Osteoblast (primary cell): ENCODE measurements around the gene FAM13A. TPM values are rescaled to one million over a fixed set of nuclear protein-coding genes. Genes with fewer than 3 reads are reported as not detected.

Experiments
- DNase-seq: peaks from one replicate; pipeline ENCODE4 v3.0.0; 2011; ENCODE audit warnings: low spot score, mixed read lengths; ENCODE audit not compliant: insufficient read length; ENCODE audit errors: missing footprints
- H2AFZ ChIP-seq: 2 replicates; pipeline ENCODE4 v1.6.0; 2011; ENCODE audit warnings: mild to moderate bottlenecking, low read length
- H3K27ac ChIP-seq: 2 replicates; pipeline ENCODE4 v1.5.1; 2011; ENCODE audit warnings: mild to moderate bottlenecking, low read depth, low read length, moderate library complexity
- H3K27me3 ChIP-seq: 2 replicates; pipeline ENCODE4 v1.6.0; 2012; ENCODE audit warnings: mild to moderate bottlenecking, control low read depth, inconsistent platforms, low read length, moderate library complexity; ENCODE audit not compliant: insufficient read depth
- H3K36me3 ChIP-seq: 2 replicates; pipeline ENCODE4 v1.5.1; 2011; ENCODE audit warnings: mild to moderate bottlenecking, low read length, control low read depth, moderate library complexity; ENCODE audit not compliant: insufficient read depth
- H3K4me1 ChIP-seq: 2 replicates; pipeline ENCODE4 v1.5.1; 2011; ENCODE audit warnings: mild to moderate bottlenecking, low read length, control low read depth, moderate library complexity; ENCODE audit not compliant: insufficient read depth
- H3K4me2 ChIP-seq: 2 replicates; pipeline ENCODE4 v1.6.0; 2011; ENCODE audit warnings: mild to moderate bottlenecking, low read length; ENCODE audit not compliant: insufficient read depth
- H3K4me3 ChIP-seq: fragments of 200-600 bp; sonication (generic); 3 replicates; pipeline ENCODE4 v1.5.1; 2012; ENCODE audit warnings: mild to moderate bottlenecking, low read length, inconsistent platforms; ENCODE audit not compliant: insufficient read depth
- H3K79me2 ChIP-seq: 2 replicates; pipeline ENCODE4 v1.6.0; 2012; ENCODE audit warnings: mild to moderate bottlenecking, low read length, control low read depth, inconsistent platforms; ENCODE audit not compliant: insufficient read depth
- H3K9me3 ChIP-seq: 2 replicates; pipeline ENCODE4 v1.5.1; 2011; ENCODE audit warnings: low read depth, low read length, control low read depth
- H4K20me1 ChIP-seq: 2 replicates; pipeline ENCODE4 v1.6.0; 2012; ENCODE audit warnings: mild to moderate bottlenecking, low read length, control low read depth; ENCODE audit not compliant: insufficient read depth
- CTCF ChIP-seq: IDR thresholded peaks from 2 replicates; pipeline ENCODE4 v1.5.1; 2011; ENCODE audit warnings: mild to moderate bottlenecking, low read depth, low read length, moderate library complexity; ENCODE audit errors: extremely low read depth
- total RNA-seq: library from RNA; depleted of rRNA; stranded (reverse); fragments of >200 nt; gene quantifications from 2 replicates; pipeline ENCODE4 v1.2.3, GENCODE V29; 2012

The FAM13A gene
- total RNA-seq, 1 donor: 18.8 TPM

DNA sequence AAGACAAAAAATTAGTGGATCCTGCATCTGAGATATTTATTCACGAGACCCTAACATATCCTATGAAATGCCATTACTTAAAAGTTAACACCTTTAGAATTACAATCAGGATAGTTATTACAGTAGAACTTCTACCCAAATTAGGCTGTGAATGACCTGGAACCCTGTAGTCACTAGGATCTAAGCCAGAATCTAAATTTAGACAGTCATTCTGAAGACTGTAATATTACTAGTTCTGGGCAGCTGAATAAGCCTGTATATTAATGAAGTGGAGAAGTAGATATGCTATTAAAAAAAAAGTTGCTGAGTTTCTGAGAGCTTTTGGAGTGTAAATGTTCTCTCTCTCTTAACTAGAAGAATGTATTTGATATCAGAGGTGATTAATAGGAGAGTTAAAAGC is 67.0 kb downstream of the FAM13A start:
- no peak overlapping the region for H3K27ac ChIP-seq
- TF ChIP-seq CTCF: no peak
- H3K27me3 ChIP-seq: no peaks in the 10 kb centered on the region
- H3K4me2 ChIP-seq: no peak overlapping the region
- DNase-seq: peak; percentile 43
- H3K36me3 ChIP-seq: no peaks in the 10 kb centered on the region
- H3K4me3 ChIP-seq: no peak overlapping the region
- H3K4me1 ChIP-seq: peaks cover 17% of the 10 kb centered on the region
- H2AFZ ChIP-seq: no peak overlapping the region
- no peaks in the 10 kb centered on the region for H3K79me2 ChIP-seq
- no peaks in the 10 kb centered on the region for H4K20me1 ChIP-seq
- H3K9me3 ChIP-seq: no peaks in the 10 kb centered on the region

GRCh38 chr4:88985088-88985773 is 71.8 kb downstream of the FAM13A start:
- Histone ChIP-seq H3K79me2 (no peaks in the 10 kb centered on the region), H3K4me2 (no peak overlapping the region), H3K9me3 (no peaks in the 10 kb centered on the region), H3K4me3 (no peak overlapping the region), H3K27ac (peak overlapping the region; percentile 23), H4K20me1 (no peaks in the 10 kb centered on the region), H2AFZ (no peak overlapping the region), H3K4me1 (peaks cover 16% of the 10 kb centered on the region), H3K27me3 (no peaks in the 10 kb centered on the region), H3K36me3 (no peaks in the 10 kb centered on the region)
- no peak for TF ChIP-seq CTCF
- DNase-seq: peak; percentile 39

- DNase-seq: no peak
- Histone ChIP-seq H2AFZ (no peak overlapping the region), H3K4me1 (peaks cover 12% of the 10 kb centered on the region), H4K20me1 (no peaks in the 10 kb centered on the region), H3K9me3 (no peaks in the 10 kb centered on the region), H3K27ac (no peak overlapping the region), H3K27me3 (no peaks in the 10 kb centered on the region), H3K4me2 (no peak overlapping the region), H3K4me3 (no peak overlapping the region), H3K36me3 (no peaks in the 10 kb centered on the region), H3K79me2 (no peaks in the 10 kb centered on the region)
- TF ChIP-seq CTCF: no peak
These were observed 74.2 kb downstream of the FAM13A start for GRCh38 chr4:88982757-88983156.

GRCh38 chr4:88981993-88982392 is 75.0 kb downstream of the FAM13A start:
- TF ChIP-seq CTCF: no peak
- no peak overlapping the region for H3K4me2 ChIP-seq
- no peak overlapping the region for H3K4me3 ChIP-seq
- H3K4me1 ChIP-seq: peaks cover 12% of the 10 kb centered on the region
- no peaks in the 10 kb centered on the region for H4K20me1 ChIP-seq
- H3K27me3 ChIP-seq: no peaks in the 10 kb centered on the region
- H3K79me2 ChIP-seq: no peaks in the 10 kb centered on the region
- H3K27ac ChIP-seq: no peak overlapping the region
- no peak overlapping the region for H2AFZ ChIP-seq
- DNase-seq: no peak
- H3K36me3 ChIP-seq: no peaks in the 10 kb centered on the region
- no peaks in the 10 kb centered on the region for H3K9me3 ChIP-seq
